ENCODE data around the gene ZNF780B. TPM values are rescaled to one million over a fixed set of nuclear protein-coding genes. Genes with fewer than 3 reads are reported as not detected.

The ZNF780B gene
- total and polyA plus RNA-seq, 4 experiments from 2014 or later: 4.6 to 66.2 (median 36.3) TPM

- no peaks in the 10 kb centered on the region for H3K4me1 ChIP-seq (ENCODE audit: insufficient read depth, low read length)
Measured at GRCh38 chr19:39987167-39987566, 68.9 kb downstream of the ZNF780B start.

GRCh38 chr19:39986643-39987042, 69.4 kb downstream of the ZNF780B start:
- no peak for DNase-seq
- H3K9me3 Mint-ChIP-seq: peaks cover 0 to 42% (median 37%) of the 10 kb centered on the region in 8 donors
- H3K27me3 Mint-ChIP-seq: no peaks in the 10 kb centered on the region
- intact Hi-C loops (cut with micrococcal nuclease): no loop called here
- peak overlapping the region in 1 of 7 donors; percentile 11 for H3K27ac Mint-ChIP-seq
- H3K36me3 Mint-ChIP-seq: peaks cover 49 to 52% of the 10 kb centered on the region in 2 donors
- no peaks in the 10 kb centered on the region for H3K27me3 ChIP-seq (ENCODE audit: insufficient read depth, low read length)
- H3K4me1 ChIP-seq (ENCODE audit: insufficient read depth, low read length): no peaks in the 10 kb centered on the region
- ChIA-PET CTCF (ENCODE audit: partially characterized antibody) (interaction anchor here (1.7 kb wide), 1 partner anchor 16 kb away, joined by 5 read pairs; the partner anchor contains the start of gene PSMC4), POLR2A (ENCODE audit: partially characterized antibody) (no interaction called here)
- H3K27ac ChIP-seq (ENCODE audit: low read depth, low read length): no peak overlapping the region
- H3K4me3 ChIP-seq (ENCODE audit: low read length in 2 of 2): no peak overlapping the region
- no peak overlapping the region for H3K4me3 Mint-ChIP-seq
- peaks cover 0 to 6% of the 10 kb centered on the region in 2 donors for H3K9me3 ChIP-seq (ENCODE audit: control insufficient read depth in 1 of 2, low read length in 2 of 2)
- no peaks in the 10 kb centered on the region for H3K36me3 ChIP-seq (ENCODE audit: insufficient read depth, low read length)
- peaks cover 16 to 32% (median 18%) of the 10 kb centered on the region in 4 donors for H3K4me1 Mint-ChIP-seq

More at GRCh38 chr19:39987167-39987566, 68.9 kb downstream of the ZNF780B start:
- Mint-ChIP-seq H3K4me3 (peak overlapping the region in 1 of 8 donors; percentile 11), H3K27me3 (no peaks in the 10 kb centered on the region), H3K9me3 (peaks cover 0 to 42% (median 37%) of the 10 kb centered on the region in 8 donors), H3K36me3 (peaks cover 46 to 49% of the 10 kb centered on the region in 2 donors), H3K4me1 (peaks cover 20 to 34% (median 22%) of the 10 kb centered on the region in 4 donors), H3K27ac (no peak overlapping the region)
- intact Hi-C loops (cut with micrococcal nuclease): no loop called here
- peaks cover 0 to 6% of the 10 kb centered on the region in 2 donors for H3K9me3 ChIP-seq (ENCODE audit: control insufficient read depth in 1 of 2, low read length in 2 of 2)
- CTCF ChIA-PET (ENCODE audit: partially characterized antibody): interaction anchor here (1.7 kb wide), 1 partner anchor 17 kb away, joined by 5 read pairs; the partner anchor contains the start of gene PSMC4
- POLR2A ChIA-PET (ENCODE audit: partially characterized antibody): no interaction called here
- no peak overlapping the region for H3K4me3 ChIP-seq (ENCODE audit: low read length in 2 of 2)
- H3K27me3 ChIP-seq (ENCODE audit: insufficient read depth, low read length): no peaks in the 10 kb centered on the region
- no peak overlapping the region for H3K27ac ChIP-seq (ENCODE audit: low read depth, low read length)
- no peaks in the 10 kb centered on the region for H3K36me3 ChIP-seq (ENCODE audit: insufficient read depth, low read length)
- DNase-seq: no peak

- ChIA-PET CTCF (ENCODE audit: partially characterized antibody) (interaction anchor here (1.2 kb wide), 1 partner anchor 13 kb away, joined by 4 read pairs; the partner anchor contains the start of gene PSMC4), POLR2A (ENCODE audit: partially characterized antibody) (interaction anchor here (1.5 to 1.7 kb wide), 2 partner anchors 13 to 14 kb away, joined by 3 to 4 read pairs; partner anchors contain the start of gene ZNF546)
- Mint-ChIP-seq H3K27ac (peak overlapping the region in 2 of 7 donors; percentile 7 to 42), H3K4me1 (peaks cover 0 to 12% (median 6%) of the 10 kb centered on the region in 4 donors), H3K27me3 (no peaks in the 10 kb centered on the region), H3K36me3 (peaks cover 69 to 72% of the 10 kb centered on the region in 2 donors), H3K4me3 (no peak overlapping the region), H3K9me3 (peaks cover 0 to 42% (median 37%) of the 10 kb centered on the region in 8 donors)
- intact Hi-C loops (cut with micrococcal nuclease): no loop called here
- Histone ChIP-seq H3K27me3 (ENCODE audit: insufficient read depth, low read length) (no peaks in the 10 kb centered on the region), H3K4me3 (ENCODE audit: low read length in 2 of 2) (no peak overlapping the region), H3K4me1 (ENCODE audit: insufficient read depth, low read length) (no peaks in the 10 kb centered on the region), H3K27ac (ENCODE audit: low read depth, low read length) (no peak overlapping the region), H3K9me3 (ENCODE audit: control insufficient read depth in 1 of 2, low read length in 2 of 2) (peaks cover 0 to 6% of the 10 kb centered on the region in 2 donors), H3K36me3 (ENCODE audit: insufficient read depth, low read length) (peaks cover 26% of the 10 kb centered on the region)
- no peak for DNase-seq
Measured at GRCh38 chr19:39983695-39984300, 72.2 kb downstream of the ZNF780B start.

- H3K27me3 ChIP-seq (ENCODE audit: insufficient read depth, low read length): no peaks in the 10 kb centered on the region
- H3K27ac ChIP-seq (ENCODE audit: low read depth, low read length): no peak overlapping the region
- ChIA-PET CTCF (ENCODE audit: partially characterized antibody) (no interaction called here), POLR2A (ENCODE audit: partially characterized antibody) (no interaction called here)
- Mint-ChIP-seq H3K36me3 (peaks cover 75 to 77% of the 10 kb centered on the region in 2 donors), H3K9me3 (peaks cover 0 to 41% (median 35%) of the 10 kb centered on the region in 8 donors), H3K27me3 (no peaks in the 10 kb centered on the region), H3K27ac (no peak overlapping the region), H3K4me3 (no peak overlapping the region), H3K4me1 (peaks cover 0 to 11% (median 6%) of the 10 kb centered on the region in 4 donors)
- intact Hi-C loops (cut with micrococcal nuclease): no loop called here
- DNase-seq: no peak
- H3K36me3 ChIP-seq (ENCODE audit: insufficient read depth, low read length): peaks cover 35% of the 10 kb centered on the region
- no peak overlapping the region for H3K4me3 ChIP-seq (ENCODE audit: low read length in 2 of 2)
- H3K4me1 ChIP-seq (ENCODE audit: insufficient read depth, low read length): no peaks in the 10 kb centered on the region
- peaks cover 0 to 6% of the 10 kb centered on the region in 2 donors for H3K9me3 ChIP-seq (ENCODE audit: control insufficient read depth in 1 of 2, low read length in 2 of 2)
Measured at GRCh38 chr19:39982883-39983282, 73.1 kb downstream of the ZNF780B start.

Other genes starting within 250 kb of the ZNF780B start
- gene DYRK1B, start 222.1 kb downstream of the ZNF780B start, total RNA-seq: 10 to 100 TPM; 28.4 to 30.9 TPM
- 10 to 100 TPM in 1 of 2 donors, 1 to 10 TPM in 1; 7.0 to 15.0 TPM for gene DYRK1B, start 222.1 kb downstream of the ZNF780B start, polyA plus RNA-seq
- 100 to 1,000 TPM; 282 to 295 TPM for gene FBL, start 209.9 kb downstream of the ZNF780B start, total RNA-seq
- gene FBL, start 209.9 kb downstream of the ZNF780B start, polyA plus RNA-seq: 100 to 1,000 TPM; 173 to 174 TPM
- 10 to 100 TPM; 74.4 to 79.4 TPM for gene FCGBP, start 121.6 kb downstream of the ZNF780B start, total RNA-seq
- gene FCGBP, start 121.6 kb downstream of the ZNF780B start, polyA plus RNA-seq: under 1 TPM; 0.10 to 0.65 TPM
- gene PSMC4, start 85.1 kb downstream of the ZNF780B start, total RNA-seq: 10 to 100 TPM; 53.1 to 56.3 TPM
- gene PSMC4, start 85.1 kb downstream of the ZNF780B start, polyA plus RNA-seq: 100 to 1,000 TPM in 1 of 2 donors, 10 to 100 TPM in 1; 96.4 to 135 TPM
- gene ZNF546, start 59.2 kb downstream of the ZNF780B start, total RNA-seq: 10 to 100 TPM; 17.5 to 18.4 TPM
- 1 to 10 TPM; 2.9 TPM for gene ZNF546, start 59.2 kb downstream of the ZNF780B start, polyA plus RNA-seq
- gene ZNF780A, start 34.7 kb upstream of the ZNF780B start, total RNA-seq: 10 to 100 TPM; 43.5 to 46.5 TPM
- 10 to 100 TPM; 11.5 to 18.4 TPM for gene ZNF780A, start 34.7 kb upstream of the ZNF780B start, polyA plus RNA-seq
- gene MAP3K10, start 135.2 kb upstream of the ZNF780B start, total RNA-seq: 10 to 100 TPM; 28.4 to 30.2 TPM
- 1 to 10 TPM in 1 of 2 donors, not detected in 1; 2.0 TPM for gene MAP3K10, start 135.2 kb upstream of the ZNF780B start, polyA plus RNA-seq
- gene TTC9B, start 162.2 kb upstream of the ZNF780B start, total RNA-seq: not detected
- gene TTC9B, start 162.2 kb upstream of the ZNF780B start, polyA plus RNA-seq: not detected
- gene CCNP, start 170.5 kb upstream of the ZNF780B start, total RNA-seq: 1 to 10 TPM; 1.2 to 1.4 TPM
- gene CCNP, start 170.5 kb upstream of the ZNF780B start, polyA plus RNA-seq: not detected
- 100 to 1,000 TPM; 168 to 180 TPM for gene AKT2, start 229.1 kb upstream of the ZNF780B start, total RNA-seq
- 10 to 100 TPM; 10.6 to 27.8 TPM for gene AKT2, start 229.1 kb upstream of the ZNF780B start, polyA plus RNA-seq